ENCODE measurements around the gene MAGI1.

The MAGI1 gene

GRCh38 chr3:65593780-65594752 lies 444.7 kb downstream of the MAGI1 start:
- TF ChIP-seq, protein P1, sequence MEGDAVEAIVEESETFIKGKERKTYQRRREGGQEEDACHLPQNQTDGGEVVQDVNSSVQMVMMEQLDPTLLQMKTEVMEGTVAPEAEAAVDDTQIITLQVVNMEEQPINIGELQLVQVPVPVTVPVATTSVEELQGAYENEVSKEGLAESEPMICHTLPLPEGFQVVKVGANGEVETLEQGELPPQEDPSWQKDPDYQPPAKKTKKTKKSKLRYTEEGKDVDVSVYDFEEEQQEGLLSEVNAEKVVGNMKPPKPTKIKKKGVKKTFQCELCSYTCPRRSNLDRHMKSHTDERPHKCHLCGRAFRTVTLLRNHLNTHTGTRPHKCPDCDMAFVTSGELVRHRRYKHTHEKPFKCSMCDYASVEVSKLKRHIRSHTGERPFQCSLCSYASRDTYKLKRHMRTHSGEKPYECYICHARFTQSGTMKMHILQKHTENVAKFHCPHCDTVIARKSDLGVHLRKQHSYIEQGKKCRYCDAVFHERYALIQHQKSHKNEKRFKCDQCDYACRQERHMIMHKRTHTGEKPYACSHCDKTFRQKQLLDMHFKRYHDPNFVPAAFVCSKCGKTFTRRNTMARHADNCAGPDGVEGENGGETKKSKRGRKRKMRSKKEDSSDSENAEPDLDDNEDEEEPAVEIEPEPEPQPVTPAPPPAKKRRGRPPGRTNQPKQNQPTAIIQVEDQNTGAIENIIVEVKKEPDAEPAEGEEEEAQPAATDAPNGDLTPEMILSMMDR (conservative IDR thresholded peaks at IDR 0.05), result no peak
- TF ChIP-seq ZFX (IDR thresholded peaks at IDR 0.05), result no peak
- no peak overlapping the region for H3K27ac ChIP-seq

DNA sequence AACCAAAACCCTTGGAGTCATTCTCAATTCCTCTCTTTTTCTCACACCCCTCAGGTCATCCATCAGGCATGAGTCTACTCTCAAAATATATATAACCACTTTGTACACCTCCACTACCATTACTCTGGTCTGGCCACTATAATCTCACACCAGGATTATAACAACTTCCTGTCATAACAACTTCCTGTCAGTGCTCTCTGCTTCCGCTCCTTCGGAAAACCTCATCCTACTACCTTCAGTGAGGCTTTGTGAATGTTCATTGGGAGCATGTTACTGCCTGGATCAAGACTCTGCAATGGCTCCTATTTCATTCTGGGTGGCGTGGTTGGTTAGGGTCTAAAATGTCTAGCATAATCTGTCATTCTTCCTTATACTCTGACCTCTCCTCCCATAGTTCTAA lies 447.4 kb downstream of the MAGI1 start:
- no peak for TF ChIP-seq ZFX (IDR thresholded peaks at IDR 0.05)
- no peak overlapping the region for H3K27ac ChIP-seq

DNA sequence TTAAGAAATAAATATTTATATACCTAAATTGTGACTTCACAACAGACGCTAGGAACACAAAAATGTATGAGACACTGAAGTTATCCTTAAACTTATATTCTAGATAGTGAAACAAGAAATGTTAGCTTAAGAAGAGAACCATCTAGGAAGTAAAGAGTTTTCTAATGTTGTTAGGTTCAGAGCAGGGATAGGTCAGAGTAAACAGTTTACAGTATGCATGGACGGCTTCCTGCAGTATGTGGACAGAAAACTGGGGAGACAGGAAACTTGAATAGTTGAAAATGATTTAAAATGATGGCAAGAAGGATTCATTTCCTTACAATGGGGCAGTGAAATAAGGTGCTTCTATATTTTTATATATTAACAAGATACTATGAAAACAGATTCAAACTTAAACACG lies 449.8 kb downstream of the MAGI1 start:
- TF ChIP-seq ZFX (IDR thresholded peaks at IDR 0.05), result no peak
- TF ChIP-seq, protein P1 (conservative IDR thresholded peaks at IDR 0.05), result no peak
- no peak overlapping the region for H3K27ac ChIP-seq

- TF ChIP-seq ZFX (IDR thresholded peaks at IDR 0.05), result no peak
- TF ChIP-seq, protein P1 (conservative IDR thresholded peaks at IDR 0.05), result no peak
- no peak overlapping the region for H3K27ac ChIP-seq
These were observed 450.9 kb downstream of the MAGI1 start for GRCh38 chr3:65587650-65588439.

- H3K27ac ChIP-seq, result no peak overlapping the region
- TF ChIP-seq, protein P1 (conservative IDR thresholded peaks at IDR 0.05), result no peak
- no peak for TF ChIP-seq ZFX (IDR thresholded peaks at IDR 0.05)
These were observed 453.8 kb downstream of the MAGI1 start for GRCh38 chr3:65584913-65585312.

GRCh38 chr3:65584002-65584401 lies 454.7 kb downstream of the MAGI1 start:
- no peak overlapping the region for H3K27ac ChIP-seq
- TF ChIP-seq, protein P1 (conservative IDR thresholded peaks at IDR 0.05), result no peak
- no peak for TF ChIP-seq ZFX (IDR thresholded peaks at IDR 0.05)

DNA sequence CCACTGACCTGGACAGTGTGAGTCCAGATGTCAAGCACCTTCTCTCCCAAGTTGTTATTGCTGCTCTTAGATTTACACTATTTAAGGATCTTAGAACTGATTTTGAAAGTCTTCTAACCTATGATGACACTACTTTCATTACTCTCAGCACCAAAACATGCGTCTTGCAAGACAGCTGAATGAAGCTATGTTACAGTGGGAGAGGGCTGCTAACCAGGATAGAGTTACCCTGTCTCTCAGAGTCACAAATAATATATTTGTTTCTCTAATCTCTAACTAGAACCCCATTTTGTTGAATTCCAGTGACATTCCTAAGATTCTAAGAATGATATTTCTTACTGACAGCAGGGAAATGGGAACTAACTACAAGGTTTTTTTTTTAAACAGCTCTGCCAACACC lies 455.5 kb downstream of the MAGI1 start:
- H3K27ac ChIP-seq, result no peak overlapping the region
- no peak for TF ChIP-seq ZFX (IDR thresholded peaks at IDR 0.05)
- TF ChIP-seq, protein P1 (conservative IDR thresholded peaks at IDR 0.05), result no peak

All from C4-2B (cell line).